Astrocyte (in vitro differentiated cells and primary cell): Measurements from ENCODE around the gene BCR. TPM values are rescaled to one million over a fixed set of nuclear protein-coding genes. Genes with fewer than 3 reads are reported as not detected.
A peak's percentile ranks its signal among the peaks of the same experiment; 100 is the strongest.

Experiments
- DNase-seq: peaks from one replicate; pipeline ENCODE4 v3.0.0-alpha.2; 2010; ENCODE audit warnings: low read depth
- FAIRE-seq: peaks from 2 replicates; lab custom pipeline; 2011; peaks lifted over from hg19 to GRCh38; lab: Jason Lieb, UNC
- H2AFZ ChIP-seq: 2 replicates; pipeline ENCODE4 v1.6.0; 2012; ENCODE audit warnings: low read depth, low read length, inconsistent platforms
- H3K27ac ChIP-seq: 2 replicates; pipeline ENCODE4 v1.5.1; 2011; ENCODE audit warnings: low read depth, low read length, inconsistent platforms
- H3K27me3 ChIP-seq: 2 replicates; pipeline ENCODE4 v1.6.0; 2011; ENCODE audit warnings: low read length, inconsistent platforms; ENCODE audit not compliant: insufficient read depth
- H3K36me3 ChIP-seq: 2 replicates; pipeline ENCODE4 v1.5.1; 2011; ENCODE audit warnings: low read length, inconsistent platforms; ENCODE audit not compliant: insufficient read depth
- H3K4me1 ChIP-seq: 2 replicates; pipeline ENCODE4 v1.5.1; 2011; ENCODE audit warnings: low read length, inconsistent platforms; ENCODE audit not compliant: insufficient read depth
- H3K4me2 ChIP-seq: 2 replicates; pipeline ENCODE4 v1.6.0; 2012; ENCODE audit warnings: low read length, inconsistent platforms
- H3K4me3 ChIP-seq: 2 replicates; pipeline ENCODE4 v1.5.1; 2011; ENCODE audit warnings: low read depth, mild to moderate bottlenecking, low read length, inconsistent platforms; ENCODE audit not compliant: insufficient read depth
- H3K79me2 ChIP-seq: 2 replicates; pipeline ENCODE4 v1.6.0; 2012; ENCODE audit warnings: mild to moderate bottlenecking, low read length, inconsistent platforms; ENCODE audit not compliant: insufficient read depth
- H3K9ac ChIP-seq: 2 replicates; pipeline ENCODE4 v1.6.0; 2012; ENCODE audit warnings: mild to moderate bottlenecking, low read length, inconsistent platforms
- H3K9me3 ChIP-seq: 2 replicates; pipeline ENCODE4 v1.5.1; 2012; ENCODE audit warnings: low read depth, mild to moderate bottlenecking, low read length, inconsistent platforms; ENCODE audit not compliant: insufficient read depth
- H4K20me1 ChIP-seq: 2 replicates; pipeline ENCODE4 v1.6.0; 2012; ENCODE audit warnings: low read length, inconsistent platforms; ENCODE audit not compliant: insufficient read depth
- H3K27ac Mint-ChIP-seq: one replicate; pipeline ENCODE4 v1.8.0; 2021; ENCODE audit warnings: mild to moderate bottlenecking, mixed read lengths; ENCODE audit not compliant: unreplicated experiment
- H3K27me3 Mint-ChIP-seq: one replicate; pipeline ENCODE4 v1.8.0; 2021; ENCODE audit warnings: low read depth, mixed read lengths; ENCODE audit not compliant: unreplicated experiment
- H3K36me3 Mint-ChIP-seq: one replicate; pipeline ENCODE4 v1.8.0; 2021; ENCODE audit warnings: low read depth, mixed read lengths; ENCODE audit not compliant: unreplicated experiment
- H3K4me1 Mint-ChIP-seq: one replicate; pipeline ENCODE4 v1.8.0; 2021; ENCODE audit warnings: low read depth, mixed read lengths; ENCODE audit not compliant: unreplicated experiment
- H3K4me3 Mint-ChIP-seq: one replicate; pipeline ENCODE4 v1.8.0; 2021; ENCODE audit warnings: mild to moderate bottlenecking, moderate library complexity, mixed read lengths; ENCODE audit not compliant: unreplicated experiment
- H3K9me3 Mint-ChIP-seq: one replicate; pipeline ENCODE4 v1.8.0; 2021; ENCODE audit warnings: mild to moderate bottlenecking, mixed read lengths; ENCODE audit not compliant: unreplicated experiment
- EZH2 ChIP-seq: IDR thresholded peaks from 2 replicates; pipeline ENCODE4 v1.6.1; 2012; ENCODE audit warnings: mild to moderate bottlenecking, low read length, inconsistent platforms; ENCODE audit not compliant: insufficient read depth
- total RNA-seq: library from RNA; stranded (reverse); gene quantifications from 2 replicates; pipeline ENCODE4 v1.2.1, GENCODE V29; 2021
- TF ChIP-seq, protein P1 (sequence below): IDR thresholded peaks from 2 replicates; pipeline ENCODE4 v1.5.1; 2011; ENCODE audit warnings: low read depth, mild to moderate bottlenecking, inconsistent platforms, low read length, moderate library complexity; ENCODE audit not compliant: insufficient read depth

Gene BCR
- total RNA-seq, 1 donor from 2014 or later = 48.9 TPM

- H2AFZ ChIP-seq = no peak overlapping the region
- no peaks in the 10 kb centered on the region for H3K36me3 ChIP-seq
- no peaks in the 10 kb centered on the region for H3K9me3 ChIP-seq
- H3K4me1 Mint-ChIP-seq = peaks cover 24% of the 10 kb centered on the region
- H3K27me3 Mint-ChIP-seq = no peaks in the 10 kb centered on the region
- peak overlapping the region; percentile 20 for H3K9ac ChIP-seq
- H3K9me3 Mint-ChIP-seq = no peaks in the 10 kb centered on the region
- H3K4me2 ChIP-seq = peak overlapping the region; percentile 86
- no peak overlapping the region for H3K27ac ChIP-seq
- H3K4me3 ChIP-seq = peak overlapping the region; percentile 68
- DNase-seq = peak; percentile 31
- H3K36me3 Mint-ChIP-seq = peaks cover 10% of the 10 kb centered on the region
- H3K4me3 Mint-ChIP-seq = peak overlapping the region; percentile 83
- H3K27me3 ChIP-seq = no peaks in the 10 kb centered on the region
- H3K4me1 ChIP-seq = peaks cover 39% of the 10 kb centered on the region
- H3K27ac Mint-ChIP-seq = no peak overlapping the region
- H3K79me2 ChIP-seq = peaks cover 62% of the 10 kb centered on the region
- TF ChIP-seq, protein P1, sequence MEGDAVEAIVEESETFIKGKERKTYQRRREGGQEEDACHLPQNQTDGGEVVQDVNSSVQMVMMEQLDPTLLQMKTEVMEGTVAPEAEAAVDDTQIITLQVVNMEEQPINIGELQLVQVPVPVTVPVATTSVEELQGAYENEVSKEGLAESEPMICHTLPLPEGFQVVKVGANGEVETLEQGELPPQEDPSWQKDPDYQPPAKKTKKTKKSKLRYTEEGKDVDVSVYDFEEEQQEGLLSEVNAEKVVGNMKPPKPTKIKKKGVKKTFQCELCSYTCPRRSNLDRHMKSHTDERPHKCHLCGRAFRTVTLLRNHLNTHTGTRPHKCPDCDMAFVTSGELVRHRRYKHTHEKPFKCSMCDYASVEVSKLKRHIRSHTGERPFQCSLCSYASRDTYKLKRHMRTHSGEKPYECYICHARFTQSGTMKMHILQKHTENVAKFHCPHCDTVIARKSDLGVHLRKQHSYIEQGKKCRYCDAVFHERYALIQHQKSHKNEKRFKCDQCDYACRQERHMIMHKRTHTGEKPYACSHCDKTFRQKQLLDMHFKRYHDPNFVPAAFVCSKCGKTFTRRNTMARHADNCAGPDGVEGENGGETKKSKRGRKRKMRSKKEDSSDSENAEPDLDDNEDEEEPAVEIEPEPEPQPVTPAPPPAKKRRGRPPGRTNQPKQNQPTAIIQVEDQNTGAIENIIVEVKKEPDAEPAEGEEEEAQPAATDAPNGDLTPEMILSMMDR = no peak
- TF ChIP-seq EZH2 = no peak
- no peak for FAIRE-seq
- peaks cover 61% of the 10 kb centered on the region for H4K20me1 ChIP-seq
These were observed 2.2 kb downstream of the BCR start for GRCh38 chr22:23182309-23183060.

- Mint-ChIP-seq H3K36me3 (peaks cover 14% of the 10 kb centered on the region), H3K4me1 (peaks cover 27% of the 10 kb centered on the region), H3K4me3 (peak overlapping the region; percentile 83), H3K27ac (peak overlapping the region; percentile 72), H3K9me3 (no peaks in the 10 kb centered on the region), H3K27me3 (no peaks in the 10 kb centered on the region)
- TF ChIP-seq, protein P1 = no peak
- TF ChIP-seq EZH2 = no peak
- Histone ChIP-seq H2AFZ (no peak overlapping the region), H4K20me1 (peaks cover 68% of the 10 kb centered on the region), H3K27ac (no peak overlapping the region), H3K27me3 (no peaks in the 10 kb centered on the region), H3K79me2 (peaks cover 69% of the 10 kb centered on the region), H3K36me3 (no peaks in the 10 kb centered on the region), H3K4me1 (peaks cover 46% of the 10 kb centered on the region), H3K9me3 (no peaks in the 10 kb centered on the region), H3K4me2 (peak overlapping the region; percentile 86), H3K9ac (peak overlapping the region; percentile 20), H3K4me3 (peak overlapping the region; percentile 68)
- FAIRE-seq = no peak
- DNase-seq = peak; percentile 63
These were observed 2.9 kb downstream of the BCR start for GRCh38 chr22:23183061-23183698.
